Peyer's patch (tissue), 4 donors: ENCODE results near the gene AP2A2.

Source experiments
- CTCF ChIP-seq, 6 experiments: fragments of 450-650 bp in 4 of 6; fragments of 200-600 bp in 2 of 6; sonication (generic) in 1 of 6; IDR thresholded peaks; one replicate each; pipeline ENCODE4 v1.5.1; 2017 to 2019; ENCODE audit warnings: antibody characterized with exemption in 6 of 6, mild to moderate bottlenecking in 3 of 6, moderate library complexity in 1 of 6
- POLR2A ChIP-seq, 2 donors: fragments of 450-650 bp; IDR thresholded peaks; one replicate each; pipeline ENCODE4 v1.5.1; 2017; ENCODE audit warnings: antibody characterized with exemption in 2 of 2, mild to moderate bottlenecking in 2 of 2, moderate library complexity in 2 of 2

GRCh38 chr11:1022908-1023810 is 97.5 kb downstream of the AP2A2 start:
- TF ChIP-seq POLR2A (IDR thresholded peaks at IDR 0.05) (no peak), CTCF (IDR thresholded peaks at IDR 0.05) (no peak)
